Spinal cord (tissue), 10 donors: ENCODE results near the gene ZNF790. TPM values are rescaled to one million over a fixed set of nuclear protein-coding genes. Genes with fewer than 3 reads are reported as not detected.
A peak's percentile ranks its signal among the peaks of the same experiment; 100 is the strongest.

Source experiments
- DNase-seq, 6 donors: peaks; one replicate each; pipeline versions ENCODE4 v3.0.0 to v3.0.0-alpha.2; 2013 to 2015; ENCODE audit warnings: low spot score in 6 of 6, low read depth in 4 of 6
- H3K27ac ChIP-seq: one replicate; pipeline ENCODE4 v1.5.1; 2013; ENCODE audit warnings: low read depth, low read length, control low read depth
- H3K27me3 ChIP-seq: one replicate; pipeline ENCODE4 v1.6.1; 2013; ENCODE audit warnings: low read length; ENCODE audit not compliant: control insufficient read depth, insufficient read depth
- H3K36me3 ChIP-seq: one replicate; pipeline ENCODE4 v1.6.1; 2013; ENCODE audit warnings: low read length; ENCODE audit not compliant: control insufficient read depth, insufficient read depth
- H3K4me1 ChIP-seq: one replicate; pipeline ENCODE4 v1.6.1; 2013; ENCODE audit warnings: low read length; ENCODE audit not compliant: control insufficient read depth, insufficient read depth
- H3K4me3 ChIP-seq: one replicate; pipeline ENCODE4 v1.5.1; 2013; ENCODE audit warnings: low read depth, low read length, control low read depth
- H3K9me3 ChIP-seq: one replicate; pipeline ENCODE4 v1.6.1; 2013; ENCODE audit warnings: low read length; ENCODE audit not compliant: control insufficient read depth, insufficient read depth
- WGBS: methylation state at CpG from one replicate; pipeline ENCODE4 v1.1.5; 2013; ENCODE audit warnings: missing lambda C conversion rate; ENCODE audit not compliant: insufficient coverage; 5-methylcytosine and 5-hydroxymethylcytosine counted together
- long read RNA-seq, 4 donors: transcript quantifications; one replicate each; lab custom pipeline, GENCODE V29; 2026
- polyA plus RNA-seq, 2 donors: library from polyadenylated mRNA; unstranded; fragments of 120-200 nt; gene quantifications; one replicate each; pipeline ENCODE4 v1.2.1, GENCODE V29; 2013; ENCODE audit not compliant: insufficient read length in 2 of 2
- total RNA-seq, 2 donors: library from RNA; depleted of rRNA in 1 of 2; stranded (reverse); fragments of 120-200 nt in 1 of 2; fragments of >200 nt in 1 of 2; gene quantifications; one replicate each; pipeline versions ENCODE4 v1.2.3 to v1.2.4, GENCODE V29; 2013 to 2014
- donor health status: healthy.

The ZNF790 gene
- total RNA-seq = 10 to 100 TPM; 15.9 to 17.1 TPM
- 10 to 100 TPM in 1 of 2 donors, 1 to 10 TPM in 1; 9.8 to 11.8 TPM for polyA plus RNA-seq
- long read RNA-seq, donor 1, partial matches to known transcripts = 0 of 3 reads
- long read RNA-seq, donor 1, other reads (novel, unspliced or antisense) = 0 of 3 reads
- long read RNA-seq, donor 2, partial matches to known transcripts = 0 of 1 reads
- long read RNA-seq, donor 2, other reads (novel, unspliced or antisense) = 0 of 1 reads
- long read RNA-seq, donor 3 = 0 reads
- long read RNA-seq, donor 4, partial matches to known transcripts = 13 of 16 reads
- long read RNA-seq, donor 4, other reads (novel, unspliced or antisense) = 0 of 16 reads

- Histone ChIP-seq H3K9me3 (peaks cover 11% of the 10 kb centered on the region), H3K4me1 (peaks cover 4% of the 10 kb centered on the region), H3K27me3 (no peaks in the 10 kb centered on the region), H3K4me3 (peak within 1 kb of the TSS; percentile 92), H3K36me3 (peaks cover 4% of the 10 kb centered on the region), H3K27ac (peak within 1 kb of the TSS; percentile 94)
- under 1% methylated on average over 56 of the region's 56 CpGs for WGBS
- DNase-seq = peak; percentile 86 to 98 (median 94)
Observed at GRCh38 chr19:36837906-36838783, at the start of gene ZNF790. Gene ZNF790 (minus strand): TSS chr19:36838387. CDS start chr19:36825619, 12,768 bp downstream.

DNA sequence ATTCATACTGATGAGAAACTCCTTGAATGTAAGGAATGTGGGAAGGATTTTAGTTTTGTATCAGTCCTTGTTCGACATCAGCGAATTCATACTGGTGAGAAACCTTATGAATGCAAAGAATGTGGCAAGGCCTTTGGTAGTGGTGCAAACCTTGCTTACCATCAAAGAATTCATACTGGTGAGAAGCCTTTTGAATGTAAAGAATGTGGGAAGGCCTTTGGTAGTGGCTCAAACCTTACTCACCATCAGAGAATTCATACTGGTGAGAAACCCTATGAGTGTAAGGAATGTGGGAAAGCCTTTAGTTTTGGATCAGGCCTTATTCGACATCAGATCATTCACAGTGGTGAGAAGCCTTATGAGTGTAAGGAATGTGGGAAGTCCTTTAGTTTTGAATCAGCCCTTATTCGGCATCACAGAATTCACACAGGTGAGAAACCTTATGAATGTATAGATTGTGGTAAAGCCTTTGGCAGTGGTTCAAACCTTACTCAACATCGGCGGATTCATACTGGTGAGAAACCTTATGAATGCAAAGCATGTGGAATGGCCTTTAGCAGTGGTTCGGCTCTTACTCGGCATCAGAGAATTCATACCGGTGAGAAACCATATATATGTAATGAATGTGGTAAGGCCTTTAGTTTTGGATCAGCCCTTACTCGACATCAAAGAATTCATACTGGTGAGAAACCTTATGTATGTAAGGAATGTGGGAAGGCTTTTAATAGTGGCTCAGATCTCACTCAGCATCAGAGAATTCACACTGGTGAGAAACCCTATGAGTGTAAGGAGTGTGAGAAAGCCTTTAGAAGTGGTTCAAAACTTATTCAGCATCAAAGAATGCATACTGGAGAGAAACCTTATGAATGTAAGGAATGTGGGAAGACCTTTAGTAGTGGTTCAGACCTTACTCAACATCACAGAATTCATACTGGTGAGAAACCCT lies 39.1 kb upstream of the ZNF790 start:
- no peaks in the 10 kb centered on the region for H3K27me3 ChIP-seq
- no peak overlapping the region for H3K4me3 ChIP-seq
- DNase-seq = no peak
- peaks cover 41% of the 10 kb centered on the region for H3K9me3 ChIP-seq
- 100% methylated on average over 4 of the region's 10 CpGs for WGBS
- no peaks in the 10 kb centered on the region for H3K4me1 ChIP-seq
- H3K36me3 ChIP-seq = peaks cover 8% of the 10 kb centered on the region
- H3K27ac ChIP-seq = no peak overlapping the region

GRCh38 chr19:36851898-36852297 lies 13.7 kb upstream of the ZNF790 start:
- Histone ChIP-seq H3K9me3 (peaks cover 2% of the 10 kb centered on the region), H3K4me1 (peaks cover 6% of the 10 kb centered on the region), H3K27ac (no peak overlapping the region), H3K27me3 (no peaks in the 10 kb centered on the region), H3K4me3 (peak overlapping the region; percentile 69), H3K36me3 (peaks cover 11% of the 10 kb centered on the region)
- no peak for DNase-seq
- 100% methylated on average over 1 of the region's 3 CpGs for WGBS

- Histone ChIP-seq H3K36me3 (peaks cover 8% of the 10 kb centered on the region), H3K9me3 (no peaks in the 10 kb centered on the region), H3K27me3 (no peaks in the 10 kb centered on the region), H3K27ac (peak within 1 kb of the TSS; percentile 83), H3K4me3 (peak within 1 kb of the TSS; percentile 69), H3K4me1 (peaks cover 6% of the 10 kb centered on the region)
- 0% methylated on average over 43 of the region's 43 CpGs for WGBS
- DNase-seq = peak; percentile 89 to 99 (median 94)
Observed at GRCh38 chr19:36850559-36851442, 12.6 kb upstream of the ZNF790 start, which contains the start of gene ZNF345. Gene ZNF345 (plus strand): TSS chr19:36850876. CDS start chr19:36876831, 25,955 bp downstream.

DNA sequence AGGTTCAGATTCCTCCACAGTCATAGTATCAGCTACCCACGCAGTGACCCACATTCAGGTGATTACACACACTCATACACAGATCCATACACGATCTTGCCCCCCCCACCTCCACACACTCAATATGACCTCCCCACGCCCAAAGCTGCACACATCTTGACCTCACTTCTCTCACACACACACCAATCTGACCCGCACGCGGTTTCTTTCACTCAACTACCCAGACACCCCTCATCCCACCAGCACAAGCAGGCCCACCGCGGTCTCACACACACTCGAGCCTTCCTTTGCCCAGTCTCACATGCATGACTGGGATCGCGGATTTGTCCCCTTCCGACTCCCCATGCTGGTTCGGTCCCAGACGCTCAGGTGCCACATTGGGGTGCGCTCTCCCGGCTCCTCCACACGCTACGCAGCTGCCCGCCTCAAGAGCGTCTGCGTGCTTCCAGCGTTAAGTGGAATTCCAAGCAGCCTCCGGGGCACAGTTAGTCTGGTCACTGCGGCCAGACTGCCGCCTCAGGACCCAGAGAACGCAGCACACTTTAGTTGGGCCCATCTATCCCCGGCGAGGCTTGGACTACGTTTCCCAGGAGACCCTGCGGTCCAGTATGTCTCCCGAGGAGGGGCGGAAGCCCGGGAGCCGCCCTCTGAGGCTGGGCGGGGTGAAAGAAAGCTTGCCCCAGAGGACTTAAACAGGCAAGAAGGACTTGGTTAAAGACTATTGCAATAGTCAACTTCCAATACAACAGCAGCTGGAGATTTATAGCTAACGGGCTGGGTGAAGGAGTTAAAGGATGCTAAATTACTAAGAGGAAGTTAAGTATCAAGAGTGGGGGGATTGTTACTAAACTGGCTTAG lies 11.7 kb upstream of the ZNF790 start:
- WGBS = under 1% methylated on average over 36 of the region's 36 CpGs
- H3K9me3 ChIP-seq = no peaks in the 10 kb centered on the region
- peak overlapping the region; percentile 83 for H3K27ac ChIP-seq
- peaks cover 6% of the 10 kb centered on the region for H3K4me1 ChIP-seq
- peak overlapping the region; percentile 69 for H3K4me3 ChIP-seq
- H3K36me3 ChIP-seq = peaks cover 7% of the 10 kb centered on the region
- H3K27me3 ChIP-seq = no peaks in the 10 kb centered on the region
- DNase-seq = peak in 5 of 6 donors; percentile 73 to 96 (median 82)

DNA sequence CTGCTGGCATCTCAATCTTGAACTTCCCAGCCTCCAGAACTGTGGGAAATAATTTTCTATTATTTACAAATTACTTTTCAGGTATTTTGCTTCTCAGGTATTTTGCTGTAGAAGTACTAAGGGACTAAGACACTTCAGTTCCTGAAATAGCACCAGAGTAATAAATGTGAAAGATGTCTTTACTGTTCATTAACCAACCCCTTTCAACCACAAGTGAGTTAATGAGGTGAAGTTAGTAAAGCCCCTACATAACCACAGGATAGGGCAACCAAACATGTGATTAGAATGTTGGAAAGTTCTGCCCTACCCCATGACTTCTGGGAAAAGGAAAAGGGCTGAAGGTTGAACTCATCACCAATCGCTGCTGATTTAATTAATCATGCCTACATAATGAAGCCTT lies 9.8 kb upstream of the ZNF790 start:
- no peak for DNase-seq
- H3K27me3 ChIP-seq = no peaks in the 10 kb centered on the region
- H3K4me3 ChIP-seq = no peak overlapping the region
- WGBS = no CpG with 5 or more reads among the region's 1 CpG
- peaks cover 6% of the 10 kb centered on the region for H3K4me1 ChIP-seq
- no peaks in the 10 kb centered on the region for H3K9me3 ChIP-seq
- H3K36me3 ChIP-seq = peaks cover 8% of the 10 kb centered on the region
- H3K27ac ChIP-seq = no peak overlapping the region

DNA sequence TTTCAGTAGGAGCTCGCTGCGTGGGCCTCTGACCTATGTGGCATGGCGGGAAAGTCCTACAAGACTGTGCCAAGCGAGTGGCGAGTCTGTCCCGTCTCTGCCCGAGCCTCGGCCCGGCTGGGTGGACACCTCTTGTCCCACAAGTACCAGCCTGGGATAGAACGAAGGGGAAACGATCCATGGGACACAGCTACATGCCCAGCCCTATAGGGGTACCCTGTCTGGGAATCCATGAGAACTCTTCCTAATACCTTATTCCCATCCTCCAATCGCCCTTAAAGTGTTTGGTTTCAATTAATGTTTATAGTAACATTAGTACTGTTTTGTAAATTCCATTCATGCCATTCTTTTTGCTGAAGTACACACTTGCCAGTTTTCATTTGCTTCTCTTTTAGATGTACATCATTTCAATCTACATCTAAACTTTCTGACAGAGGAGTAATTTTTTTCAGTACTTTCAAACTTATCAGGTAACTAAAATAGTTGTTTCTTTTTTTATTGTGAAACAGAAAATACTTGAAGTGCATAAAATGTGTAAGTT lies 667 bp upstream of the ZNF790 start:
- WGBS = 1% methylated on average over 10 of the region's 12 CpGs
- no peaks in the 10 kb centered on the region for H3K27me3 ChIP-seq

More for the DNA sequence above, 667 bp upstream of the ZNF790 start:
- Histone ChIP-seq H3K27ac (peak overlapping the region; percentile 94), H3K4me3 (peak overlapping the region; percentile 92), H3K9me3 (peaks cover 9% of the 10 kb centered on the region), H3K36me3 (peaks cover 4% of the 10 kb centered on the region), H3K4me1 (peaks cover 4% of the 10 kb centered on the region)
- DNase-seq = no peak
